Colonic mucosa (tissue), 4 donors: ENCODE data around the gene CASP8AP2. TPM values are rescaled to one million over a fixed set of nuclear protein-coding genes. Genes with fewer than 3 reads are reported as not detected.

Source experiments
- DNase-seq: peaks from one replicate; pipeline ENCODE4 v3.0.0-alpha.2; 2020
- H3K27ac ChIP-seq: fragments of 200-600 bp; one replicate; pipeline ENCODE4 v1.8.0; 2021
- H3K27me3 ChIP-seq: fragments of 200-600 bp; one replicate; pipeline ENCODE4 v1.8.0; 2021
- H3K36me3 ChIP-seq: fragments of 200-600 bp; one replicate; pipeline ENCODE4 v1.8.0; 2021
- H3K4me1 ChIP-seq: fragments of 200-600 bp; one replicate; pipeline ENCODE4 v1.8.0; 2021; ENCODE audit warnings: mild to moderate bottlenecking
- H3K4me3 ChIP-seq: fragments of 200-600 bp; one replicate; pipeline ENCODE4 v1.8.0; 2021
- H3K9ac ChIP-seq, 2 donors: one replicate each; pipeline ENCODE4 v1.7.0; 2013; ENCODE audit warnings: control low read depth in 2 of 2, low read depth in 2 of 2, low read length in 2 of 2
- H3K9me3 ChIP-seq: fragments of 200-600 bp; one replicate; pipeline ENCODE4 v1.8.0; 2021
- CTCF ChIP-seq: fragments of 200-600 bp; IDR thresholded peaks from one replicate; pipeline ENCODE4 v1.8.0; 2022; ENCODE audit warnings: antibody characterized with exemption, mild to moderate bottlenecking
- intact Hi-C: fragments of 100-400 bp; cut with DNase I; formaldehyde crosslinking; loops from one replicate; pipeline ENCODE4 v1.14.1; 2022
- total RNA-seq, 2 donors: library from RNA; stranded (reverse); fragmentation: NEBNext Ultra II Directional in 1 of 2; extraction: Animal tissue kit (Norgen Biotek cat#: 25700) in 1 of 2; gene quantifications; one replicate each; pipeline ENCODE4 v1.2.1, GENCODE V29; 2021
- donor health status: healthy.
- donor health status: DM: no; HTN: no; CAD: no.
- donor health status: DM: no; HTN: no; CAD: no.

Gene CASP8AP2
- total RNA-seq, 2 donors from 2014 or later: 13.4 to 15.8 TPM

GRCh38 chr6:89910902-89911240, 81.2 kb downstream of the CASP8AP2 start:
- H3K27ac ChIP-seq: no peak overlapping the region
- no peaks in the 10 kb centered on the region for H3K27me3 ChIP-seq
- H3K9ac ChIP-seq: no peak overlapping the region
- DNase-seq: no peak
- no peaks in the 10 kb centered on the region for H3K9me3 ChIP-seq
- no peaks in the 10 kb centered on the region for H3K36me3 ChIP-seq
- TF ChIP-seq CTCF: no peak
- H3K4me3 ChIP-seq: no peak overlapping the region
- no peaks in the 10 kb centered on the region for H3K4me1 ChIP-seq
- intact Hi-C loops: no loop called here

GRCh38 chr6:89916136-89916920, 86.6 kb downstream of the CASP8AP2 start:
- Histone ChIP-seq H3K27ac (no peak overlapping the region), H3K9me3 (no peaks in the 10 kb centered on the region), H3K4me1 (no peaks in the 10 kb centered on the region), H3K4me3 (no peak overlapping the region), H3K9ac (no peak overlapping the region), H3K27me3 (no peaks in the 10 kb centered on the region), H3K36me3 (no peaks in the 10 kb centered on the region)
- intact Hi-C loops: no loop called here
- DNase-seq: no peak
- no peak for TF ChIP-seq CTCF

GRCh38 chr6:89917216-89917615, 87.5 kb downstream of the CASP8AP2 start:
- Histone ChIP-seq H3K27me3 (no peaks in the 10 kb centered on the region), H3K4me1 (no peaks in the 10 kb centered on the region), H3K27ac (no peak overlapping the region), H3K4me3 (no peak overlapping the region), H3K9me3 (no peaks in the 10 kb centered on the region), H3K36me3 (no peaks in the 10 kb centered on the region), H3K9ac (no peak overlapping the region)
- intact Hi-C loops: no loop called here
- TF ChIP-seq CTCF: no peak
- DNase-seq: no peak

- no peak for DNase-seq
- intact Hi-C loops: no loop called here
- TF ChIP-seq CTCF: no peak
- Histone ChIP-seq H3K9ac (no peak overlapping the region), H3K4me3 (no peak overlapping the region), H3K27me3 (no peaks in the 10 kb centered on the region), H3K4me1 (no peaks in the 10 kb centered on the region), H3K36me3 (no peaks in the 10 kb centered on the region), H3K9me3 (no peaks in the 10 kb centered on the region), H3K27ac (no peak overlapping the region)
Measured at GRCh38 chr6:89917801-89918366, 88.2 kb downstream of the CASP8AP2 start.

Other genes with a start within 250 kb of the CASP8AP2 start
- gene LYRM2, start 191.1 kb upstream of the CASP8AP2 start, total RNA-seq: 10 to 100 TPM; 28.7 to 43.5 TPM
- gene MDN1, start 10.1 kb upstream of the CASP8AP2 start, total RNA-seq: 10 to 100 TPM; 17.5 to 30.7 TPM
- not detected for gene GJA10, start 64.6 kb downstream of the CASP8AP2 start, total RNA-seq